EH (cell line): ENCODE measurements around the gene GPRIN2.
"Not testable (repeated sequence)": the region's sequence is repeated elsewhere in the genome, so short reads cannot be mapped to it uniquely, and the experiment has no call there.

Source experiments
- DNase-seq: peaks from one replicate; pipeline ENCODE4 v3.0.0-alpha.2; 2015; ENCODE audit warnings: low read depth

GPRIN2 gene

GRCh38 chr10:46556515-46557318 is at the start of gene GPRIN2:
Gene GPRIN2 (minus strand): TSS chr10:46556658. CDS start chr10:46550736, 5,922 bp downstream.
- DNase-seq = no peak

GRCh38 chr10:46600516-46600915 is 44.1 kb upstream of the GPRIN2 start:
- not testable (repeated sequence) for DNase-seq

DNA sequence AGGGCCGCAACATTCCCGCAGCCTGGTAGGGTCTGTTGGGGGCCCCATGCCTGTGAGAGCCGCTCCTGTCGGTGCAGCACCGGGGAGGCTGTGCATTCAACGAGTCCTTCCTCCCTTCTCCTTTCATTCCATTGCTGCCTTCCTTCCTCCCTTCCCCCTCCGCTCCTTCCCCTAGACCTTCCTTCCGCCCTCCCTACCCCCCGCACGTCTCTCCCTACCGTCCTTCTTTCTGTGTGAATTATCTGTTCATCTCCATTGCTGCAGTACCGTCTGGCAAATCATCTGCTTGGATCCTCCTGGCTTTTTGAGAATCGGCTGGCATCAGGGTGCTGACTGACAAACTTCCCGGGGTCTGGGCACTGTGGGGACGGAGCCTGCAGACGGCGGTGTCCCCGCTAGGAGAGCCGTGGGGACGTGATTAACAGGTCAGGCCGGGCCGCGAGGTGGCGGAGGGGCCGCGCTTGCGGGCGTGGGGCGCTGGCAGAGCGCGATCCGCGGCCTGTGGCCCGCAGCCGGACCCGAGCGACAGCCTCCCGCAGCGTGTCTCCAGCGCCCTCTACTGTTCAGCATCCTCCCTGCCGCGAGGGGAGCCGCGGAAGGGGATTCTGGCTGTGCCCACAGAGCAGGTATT is 41.3 kb upstream of the GPRIN2 start:
- DNase-seq = peak; percentile 16

DNA sequence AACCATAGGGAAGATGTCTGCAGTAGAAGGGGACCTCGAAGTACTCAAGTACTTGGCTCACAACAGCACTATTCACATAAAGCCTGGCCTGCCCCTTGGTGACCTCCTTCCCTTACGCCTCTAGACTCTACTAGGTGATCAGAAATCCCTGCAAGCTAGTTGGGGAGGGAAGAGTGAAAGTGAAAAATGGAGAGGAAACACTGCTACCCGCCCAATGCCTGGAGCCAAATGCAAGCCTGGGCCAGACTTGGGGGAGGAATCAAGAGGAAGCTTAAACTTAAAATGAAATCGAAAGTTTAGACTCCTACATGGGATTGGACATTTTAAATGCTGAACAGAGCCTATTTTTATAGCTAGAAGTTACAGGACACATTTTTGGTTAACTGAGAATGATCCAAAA is 40.1 kb upstream of the GPRIN2 start:
- DNase-seq = not testable (repeated sequence)

- not testable (repeated sequence) for DNase-seq
These were observed 38.1 kb upstream of the GPRIN2 start for GRCh38 chr10:46594453-46595063.

DNA sequence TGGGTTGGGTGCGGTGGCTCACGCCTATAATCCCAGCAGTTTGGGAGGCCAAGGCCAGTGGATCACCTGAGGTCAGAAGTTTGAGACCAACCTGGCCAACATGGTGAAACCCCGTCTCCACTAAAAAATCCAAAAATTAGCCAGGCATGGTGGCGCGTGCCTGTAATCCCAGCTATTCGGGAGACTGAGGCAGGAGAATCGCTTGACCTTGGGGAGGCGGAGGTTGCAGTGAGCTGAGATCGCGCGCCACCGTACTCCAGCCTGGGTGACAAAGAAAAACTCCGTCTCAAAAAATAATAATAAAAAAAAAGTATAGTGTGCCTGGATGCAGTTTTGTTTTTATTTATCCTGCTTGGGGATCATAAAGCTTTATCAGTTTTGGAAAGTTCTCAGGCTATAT is 36.8 kb upstream of the GPRIN2 start:
- not testable (repeated sequence) for DNase-seq

DNA sequence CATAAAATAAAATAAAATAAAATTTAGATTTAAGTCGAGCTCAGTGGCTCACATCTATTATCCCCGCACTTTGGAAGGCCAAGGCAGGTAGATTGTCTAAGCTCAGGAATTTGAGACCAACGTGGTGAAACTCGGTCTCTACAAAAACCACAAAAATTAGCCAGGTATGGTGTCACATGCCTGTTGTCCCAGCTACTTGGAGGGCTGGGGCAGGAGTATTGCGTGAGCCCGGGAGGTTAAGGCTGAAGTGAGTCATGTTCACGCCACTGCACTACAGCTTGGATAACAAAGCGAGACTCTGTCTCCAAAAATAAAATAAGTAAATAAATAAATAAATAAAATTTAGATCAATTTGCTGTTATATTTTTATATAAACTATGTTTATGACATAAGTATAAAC is 34.6 kb upstream of the GPRIN2 start:
- not testable (repeated sequence) for DNase-seq

DNA sequence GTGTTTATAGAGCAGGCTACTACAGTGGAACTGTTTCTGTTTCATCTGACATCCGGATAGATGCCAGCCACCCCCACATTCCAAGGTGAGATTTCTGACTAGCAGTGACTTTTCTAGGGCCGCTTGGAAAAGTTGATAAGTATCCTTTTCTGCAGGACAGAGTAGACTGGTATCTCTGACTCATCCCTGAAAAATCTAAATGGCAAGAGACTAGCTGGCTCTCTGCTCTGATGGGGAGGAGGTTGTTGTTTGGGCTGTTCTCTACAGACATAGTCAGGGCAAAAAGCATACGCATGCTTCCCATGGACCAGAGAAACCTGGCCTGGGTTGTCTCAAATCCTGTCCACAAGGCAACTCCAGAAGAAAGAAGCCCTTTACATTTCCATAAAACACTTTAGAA is 33.1 kb upstream of the GPRIN2 start:
- not testable (repeated sequence) for DNase-seq

GRCh38 chr10:46588221-46588620 is 31.8 kb upstream of the GPRIN2 start:
- DNase-seq = not testable (repeated sequence)

DNA sequence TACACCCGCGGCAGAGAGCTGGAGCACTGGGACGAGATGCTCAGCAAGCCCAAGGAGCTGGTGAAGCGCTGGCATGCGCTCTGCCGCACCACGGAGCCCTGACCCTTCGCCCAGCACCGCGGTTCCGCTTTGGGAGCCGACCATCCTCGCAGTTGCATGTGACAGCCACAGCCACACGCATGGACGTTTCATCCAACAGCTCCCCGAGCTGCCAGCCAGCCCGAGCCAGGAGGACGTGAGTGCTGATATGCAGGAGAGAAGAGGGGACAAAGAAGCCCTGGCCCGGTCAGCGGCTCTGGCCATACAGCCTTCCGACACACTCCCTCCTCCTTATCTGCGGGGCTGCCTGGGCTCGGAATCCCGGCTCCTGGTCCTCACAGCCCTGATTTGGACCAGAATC is 31.1 kb upstream of the GPRIN2 start:
- not testable (repeated sequence) for DNase-seq

DNA sequence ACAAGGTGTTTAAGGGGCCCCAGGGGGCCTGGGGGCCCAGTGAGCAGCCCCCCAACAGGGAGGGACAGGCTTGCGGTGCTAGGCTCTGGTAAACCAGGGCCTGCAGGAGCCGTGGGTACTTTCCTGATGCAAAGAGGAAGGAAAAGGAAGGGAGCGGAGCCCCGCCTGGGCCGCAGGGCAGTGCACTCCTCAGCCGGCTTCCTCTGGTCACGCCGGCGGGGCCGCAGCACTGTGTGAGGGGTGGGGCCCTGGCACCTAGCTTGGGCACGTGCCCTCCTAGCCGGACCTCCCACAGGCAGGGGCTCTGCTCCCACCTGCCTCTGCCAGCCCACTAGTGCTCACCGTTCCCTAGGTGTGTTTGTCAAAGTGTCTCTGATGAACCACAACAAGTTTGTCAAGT is 28.8 kb upstream of the GPRIN2 start:
- not testable (repeated sequence) for DNase-seq

GRCh38 chr10:46584196-46584595 is 27.7 kb upstream of the GPRIN2 start:
- not testable (repeated sequence) for DNase-seq

- not testable (repeated sequence) for DNase-seq
These were observed 26.1 kb upstream of the GPRIN2 start for GRCh38 chr10:46582568-46582967.

DNA sequence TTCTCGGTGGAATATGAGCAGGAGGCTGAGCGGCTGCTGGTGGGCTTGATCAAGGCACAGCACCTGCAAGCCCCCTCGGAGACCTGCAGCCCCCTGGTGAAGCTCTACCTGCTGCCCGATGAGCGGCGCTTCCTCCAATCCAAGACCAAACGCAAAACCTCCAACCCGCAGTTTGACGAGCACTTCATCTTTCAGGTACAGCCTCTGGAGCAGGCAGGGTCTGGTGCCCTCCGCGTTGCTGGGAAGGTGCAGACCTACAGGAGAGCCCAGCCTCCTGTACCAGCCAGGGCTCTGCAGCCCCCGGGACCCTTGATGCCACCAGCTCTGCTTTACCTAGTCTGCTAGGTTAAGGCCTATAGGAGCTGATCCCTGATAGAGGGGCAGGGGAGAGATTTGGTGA is 25.5 kb upstream of the GPRIN2 start:
- DNase-seq = not testable (repeated sequence)

- DNase-seq = not testable (repeated sequence)
These were observed 22.9 kb upstream of the GPRIN2 start for GRCh38 chr10:46579378-46579777.

GRCh38 chr10:46578474-46579178 is 22.2 kb upstream of the GPRIN2 start, which contains the start of gene SYT15:
Gene SYT15 (plus strand): TSS chr10:46579128. CDS start chr10:46579169, 41 bp downstream.
- DNase-seq = not testable (repeated sequence)

DNA sequence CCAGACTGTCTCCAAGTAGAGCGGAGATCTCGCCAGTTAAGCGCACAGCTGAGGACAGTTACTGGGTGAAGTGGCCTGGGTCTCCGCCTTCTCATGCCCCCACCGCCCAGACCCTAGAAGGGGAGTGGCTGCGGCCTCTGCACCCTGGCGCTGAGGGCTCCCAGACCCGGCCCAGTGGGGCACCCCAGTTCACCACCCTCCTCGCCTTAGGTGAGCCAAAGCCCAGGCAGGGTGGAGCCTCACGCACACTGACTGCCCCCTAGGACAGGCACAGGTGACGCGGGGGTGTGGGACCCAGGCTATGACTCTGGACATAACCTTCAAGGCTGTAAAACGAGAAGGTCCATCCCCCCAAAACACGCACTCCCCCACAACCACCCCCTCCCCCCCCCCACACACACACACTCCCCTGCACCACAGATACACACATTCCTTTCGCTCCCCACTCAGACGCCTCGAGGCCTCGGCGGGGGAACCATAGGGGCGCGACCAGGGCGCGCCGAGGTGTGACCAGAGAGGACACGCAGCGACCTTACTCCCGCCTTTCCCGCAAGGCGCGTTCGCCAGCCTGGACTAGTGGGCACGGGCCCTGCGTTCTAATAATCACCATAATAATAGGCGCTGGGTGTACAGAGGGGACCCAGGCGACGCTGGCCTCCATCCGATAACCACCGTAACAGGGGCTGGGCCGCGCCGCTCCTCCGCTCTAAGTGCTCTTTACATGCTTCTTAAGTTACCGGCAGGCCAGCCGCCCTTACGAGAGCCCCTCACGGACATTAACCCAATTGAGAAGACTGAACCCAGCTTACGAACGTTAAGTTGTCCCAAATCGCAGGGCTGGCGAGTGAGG is 21.4 kb upstream of the GPRIN2 start:
- peak; percentile 1 for DNase-seq

- DNase-seq = not testable (repeated sequence)
These were observed 17.4 kb upstream of the GPRIN2 start for GRCh38 chr10:46573884-46574283.

DNA sequence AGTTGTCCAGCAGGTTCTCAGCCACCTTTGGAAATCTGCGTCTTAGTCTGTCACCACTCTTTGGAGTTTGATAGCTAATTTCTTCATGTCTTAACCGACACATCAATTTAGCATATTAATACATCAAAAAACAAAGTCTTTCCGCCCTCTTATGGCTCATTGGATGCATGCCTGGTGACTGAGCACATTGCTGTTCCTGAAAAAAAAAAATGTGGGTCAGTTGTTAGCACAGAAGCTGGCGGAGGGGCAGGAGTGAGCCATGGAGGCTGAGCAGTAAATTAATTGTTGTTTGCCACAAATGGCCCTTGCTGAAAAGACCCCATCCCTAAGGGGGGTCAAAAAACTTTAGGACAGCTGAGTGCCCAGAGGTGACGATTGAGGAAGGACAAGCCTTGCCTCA is 16.9 kb upstream of the GPRIN2 start:
- peak; percentile 68 for DNase-seq

GRCh38 chr10:46572765-46573164 is 16.3 kb upstream of the GPRIN2 start:
- peak; percentile 32 for DNase-seq

- DNase-seq = not testable (repeated sequence)
These were observed 14.2 kb upstream of the GPRIN2 start for GRCh38 chr10:46570655-46571054.
